Measurements from ENCODE around the gene BUD23. TPM values are rescaled to one million over a fixed set of nuclear protein-coding genes. Genes with fewer than 3 reads are reported as not detected.

Gene BUD23
- total and polyA plus RNA-seq, 2 donors (not counting 1 experiment from before 2014, with no cell fraction given): 62.4 to 63.9 TPM

DNA sequence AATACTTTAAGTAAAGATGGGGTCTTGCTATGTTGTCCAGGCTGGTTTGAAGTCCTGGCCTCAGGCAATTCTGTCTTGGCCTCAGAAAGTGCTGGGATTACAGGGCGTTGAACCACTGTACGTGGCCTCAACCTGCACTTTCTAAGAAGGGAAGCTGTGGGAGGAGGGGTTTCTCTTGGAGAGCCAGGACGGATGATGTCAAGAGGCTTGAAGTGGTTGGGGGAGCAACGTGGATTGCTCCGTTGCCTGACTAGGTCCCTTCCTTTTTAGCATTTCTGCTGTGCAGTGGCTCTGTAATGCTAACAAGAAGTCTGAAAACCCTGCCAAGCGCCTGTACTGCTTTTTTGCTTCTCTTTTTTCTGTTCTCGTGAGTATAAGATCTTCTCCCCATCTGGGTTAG is 7.2 kb downstream of the BUD23 start:
- peaks cover 48% of the 10 kb centered on the region for H4K20me1 ChIP-seq (ENCODE audit: control insufficient read depth, insufficient read depth, low read length, poor library complexity, severe bottlenecking)

DNA sequence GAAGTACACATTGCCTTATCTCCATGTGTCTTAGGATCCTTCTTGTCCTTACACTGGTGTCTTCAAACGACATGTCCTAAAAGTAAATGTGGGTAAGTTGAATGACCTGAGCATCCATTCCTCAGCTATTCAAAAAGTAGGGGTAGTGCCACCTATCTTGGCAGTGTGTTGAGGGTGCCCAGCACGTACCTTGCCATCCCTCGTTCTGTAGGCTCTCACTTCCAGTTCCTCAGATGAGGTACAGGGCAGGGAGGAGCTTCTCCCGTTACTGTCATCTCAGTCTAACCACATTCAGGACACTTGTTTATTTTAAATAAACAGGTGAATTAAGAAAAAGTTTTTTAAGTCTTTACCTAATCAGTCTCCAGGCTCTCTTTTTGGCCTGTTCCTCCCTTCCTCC is 13.0 kb downstream of the BUD23 start:
- Histone ChIP-seq H3K9me3 (ENCODE audit: control extremely low read depth in 1 of 3, control insufficient read depth in 2 of 3, insufficient read depth in 1 of 3, low read length in 2 of 3) (peaks cover 0 to 3% (median 0%) of the 10 kb centered on the region in 3 donors), H3K27me3 (replicated peaks in 1 of 4; ENCODE audit: control extremely low read depth in 1 of 4, control insufficient read depth in 3 of 4, insufficient read depth in 4 of 4, low read length in 3 of 4) (no peaks in the 10 kb centered on the region), H3K36me3 (replicated peaks in 1 of 2; ENCODE audit: control extremely low read depth in 1 of 2, control insufficient read depth in 1 of 2, extremely low read depth in 1 of 2, insufficient read depth in 2 of 2, low read length in 1 of 2) (peaks cover 0 to 64% of the 10 kb centered on the region in 2 experiments), H2AFZ (ENCODE audit: insufficient read depth, low read depth, low read length, poor library complexity, severe bottlenecking) (no peak overlapping the region), H4K20me1 (ENCODE audit: control insufficient read depth, insufficient read depth, low read length, poor library complexity, severe bottlenecking) (peaks cover 15% of the 10 kb centered on the region), H3K4me2 (replicated peaks; ENCODE audit: low read depth, low read length, poor library complexity, severe bottlenecking) (no peak overlapping the region), H3K4me1 (ENCODE audit: control insufficient read depth in 2 of 2, insufficient read depth in 2 of 2, low read length in 2 of 2) (no peaks in the 10 kb centered on the region), H3K9ac (ENCODE audit: low read length) (no peak overlapping the region), H3K27ac (ENCODE audit: low read length in 2 of 2) (no peak overlapping the region), H3K79me2 (ENCODE audit: control insufficient read depth, insufficient read depth, low read length) (no peaks in the 10 kb centered on the region), H3K4me3 (ENCODE audit: control extremely low read depth in 1 of 5, extremely low read depth in 1 of 5, insufficient read depth in 1 of 5, low read depth in 2 of 5, low read length in 4 of 5) (no peak overlapping the region)
- ChIA-PET CTCF (interaction anchor here (0.6 to 0.8 kb wide), 2 partner anchors 11 to 754 kb away, joined by 3 to 4 read pairs; no protein-coding TSS in a partner anchor), POLR2A (no interaction called here)
- WGBS (ENCODE audit: insufficient coverage): no CpG with 5 or more reads among the region's 4 CpGs
- H3K4me1 Mint-ChIP-seq: no peaks in the 10 kb centered on the region
- H3K9me3 Mint-ChIP-seq (ENCODE audit: insufficient read depth): no peaks in the 10 kb centered on the region
- H3K4me3 Mint-ChIP-seq: no peak overlapping the region
- TF ChIP-seq EZH2 (IDR thresholded peaks at IDR 0.05; ENCODE audit: borderline replicate concordance, insufficient read depth, low read depth, low read length, poor library complexity, severe bottlenecking): no peak
- TF ChIP-seq, protein P1, sequence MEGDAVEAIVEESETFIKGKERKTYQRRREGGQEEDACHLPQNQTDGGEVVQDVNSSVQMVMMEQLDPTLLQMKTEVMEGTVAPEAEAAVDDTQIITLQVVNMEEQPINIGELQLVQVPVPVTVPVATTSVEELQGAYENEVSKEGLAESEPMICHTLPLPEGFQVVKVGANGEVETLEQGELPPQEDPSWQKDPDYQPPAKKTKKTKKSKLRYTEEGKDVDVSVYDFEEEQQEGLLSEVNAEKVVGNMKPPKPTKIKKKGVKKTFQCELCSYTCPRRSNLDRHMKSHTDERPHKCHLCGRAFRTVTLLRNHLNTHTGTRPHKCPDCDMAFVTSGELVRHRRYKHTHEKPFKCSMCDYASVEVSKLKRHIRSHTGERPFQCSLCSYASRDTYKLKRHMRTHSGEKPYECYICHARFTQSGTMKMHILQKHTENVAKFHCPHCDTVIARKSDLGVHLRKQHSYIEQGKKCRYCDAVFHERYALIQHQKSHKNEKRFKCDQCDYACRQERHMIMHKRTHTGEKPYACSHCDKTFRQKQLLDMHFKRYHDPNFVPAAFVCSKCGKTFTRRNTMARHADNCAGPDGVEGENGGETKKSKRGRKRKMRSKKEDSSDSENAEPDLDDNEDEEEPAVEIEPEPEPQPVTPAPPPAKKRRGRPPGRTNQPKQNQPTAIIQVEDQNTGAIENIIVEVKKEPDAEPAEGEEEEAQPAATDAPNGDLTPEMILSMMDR (IDR thresholded peaks at IDR 0.05): no peak
- no peak overlapping the region for H3K27ac Mint-ChIP-seq
- ATAC-seq (ENCODE audit: low read depth): no peak
- DNase-seq: no peak
- intact Hi-C loops (cut with micrococcal nuclease): no loop called here
- H3K27me3 Mint-ChIP-seq: peaks cover under 1% of the 10 kb centered on the region

More for the DNA sequence above, 7.2 kb downstream of the BUD23 start:
- Histone ChIP-seq H3K27me3 (replicated peaks in 1 of 4; ENCODE audit: control extremely low read depth in 1 of 4, control insufficient read depth in 3 of 4, insufficient read depth in 4 of 4, low read length in 3 of 4) (no peaks in the 10 kb centered on the region), H3K9me3 (ENCODE audit: control extremely low read depth in 1 of 3, control insufficient read depth in 2 of 3, insufficient read depth in 1 of 3, low read length in 2 of 3) (no peaks in the 10 kb centered on the region), H3K9ac (ENCODE audit: low read length) (no peak overlapping the region), H2AFZ (ENCODE audit: insufficient read depth, low read depth, low read length, poor library complexity, severe bottlenecking) (no peak overlapping the region), H3K27ac (ENCODE audit: low read length in 2 of 2) (no peak overlapping the region), H3K4me3 (ENCODE audit: control extremely low read depth in 1 of 5, extremely low read depth in 1 of 5, insufficient read depth in 1 of 5, low read depth in 2 of 5, low read length in 4 of 5) (no peak overlapping the region), H3K36me3 (replicated peaks in 1 of 2; ENCODE audit: control extremely low read depth in 1 of 2, control insufficient read depth in 1 of 2, extremely low read depth in 1 of 2, insufficient read depth in 2 of 2, low read length in 1 of 2) (peaks cover 0 to 68% of the 10 kb centered on the region in 2 experiments), H3K4me2 (replicated peaks; ENCODE audit: low read depth, low read length, poor library complexity, severe bottlenecking) (no peak overlapping the region), H3K79me2 (ENCODE audit: control insufficient read depth, insufficient read depth, low read length) (peaks cover 25% of the 10 kb centered on the region), H3K4me1 (ENCODE audit: control insufficient read depth in 2 of 2, insufficient read depth in 2 of 2, low read length in 2 of 2) (peaks cover 0 to 3% of the 10 kb centered on the region in 2 donors)
- ChIA-PET POLR2A (no interaction called here), CTCF (no interaction called here)
- Mint-ChIP-seq H3K4me3 (no peak overlapping the region), H3K27ac (no peak overlapping the region), H3K27me3 (no peaks in the 10 kb centered on the region), H3K4me1 (peaks cover 9% of the 10 kb centered on the region), H3K9me3 (ENCODE audit: insufficient read depth) (no peaks in the 10 kb centered on the region)
- intact Hi-C loops (cut with micrococcal nuclease): no loop called here
- TF ChIP-seq, protein P1 (IDR thresholded peaks at IDR 0.05): no peak
- no peak for TF ChIP-seq EZH2 (IDR thresholded peaks at IDR 0.05; ENCODE audit: borderline replicate concordance, insufficient read depth, low read depth, low read length, poor library complexity, severe bottlenecking)
- 96% methylated on average over 6 of the region's 7 CpGs for WGBS (ENCODE audit: insufficient coverage)
- no peak for ATAC-seq (ENCODE audit: low read depth)
- no peak for DNase-seq
